HG02610 (cell line): ENCODE results near the gene ITPRIPL2.

ENCODE experiments used
- ATAC-seq: cut with Tn5 transposase; IDR thresholded peaks from one replicate; pipeline ENCODE4 v1.9.1; 2021; ENCODE audit warnings: mild to moderate bottlenecking, moderate library complexity; ENCODE audit not compliant: unreplicated experiment

Gene ITPRIPL2

GRCh38 chr16:19093631-19094541, 19.9 kb upstream of the ITPRIPL2 start:
- no peak for ATAC-seq

GRCh38 chr16:19094542-19095365, 19.0 kb upstream of the ITPRIPL2 start:
- no peak for ATAC-seq

- no peak for ATAC-seq
Observed at GRCh38 chr16:19095654-19096053, 18.1 kb upstream of the ITPRIPL2 start.

GRCh38 chr16:19098173-19098572, 15.6 kb upstream of the ITPRIPL2 start:
- no peak for ATAC-seq

- ATAC-seq: no peak
Observed at GRCh38 chr16:19102187-19102872, 11.4 kb upstream of the ITPRIPL2 start.

GRCh38 chr16:19104607-19105006, 9.2 kb upstream of the ITPRIPL2 start:
- ATAC-seq: no peak

GRCh38 chr16:19105131-19105530, 8.6 kb upstream of the ITPRIPL2 start:
- no peak for ATAC-seq

- no peak for ATAC-seq
Observed at GRCh38 chr16:19105891-19106624, 7.7 kb upstream of the ITPRIPL2 start.

- no peak for ATAC-seq
Observed at GRCh38 chr16:19106625-19107020, 7.1 kb upstream of the ITPRIPL2 start.

- ATAC-seq: no peak
Observed at GRCh38 chr16:19108409-19109287, 5.1 kb upstream of the ITPRIPL2 start.

- no peak for ATAC-seq
Observed at GRCh38 chr16:19109288-19109664, 4.5 kb upstream of the ITPRIPL2 start.

- ATAC-seq: no peak
Observed at GRCh38 chr16:19110537-19111360, 3.0 kb upstream of the ITPRIPL2 start.

- ATAC-seq: no peak
Observed at GRCh38 chr16:19112099-19112407, 1.7 kb upstream of the ITPRIPL2 start.

GRCh38 chr16:19114359-19115147, 789 bp downstream of the ITPRIPL2 start:
- ATAC-seq: no peak

GRCh38 chr16:19115148-19116021, 1.6 kb downstream of the ITPRIPL2 start:
- no peak for ATAC-seq

- ATAC-seq: no peak
Observed at GRCh38 chr16:19116711-19117449, 3.1 kb downstream of the ITPRIPL2 start.
